ENCODE data around the gene DUSP8. TPM values are rescaled to one million over a fixed set of nuclear protein-coding genes. Genes with fewer than 3 reads are reported as not detected.

Gene DUSP8
- total and polyA plus RNA-seq, 2 experiments from 2014 or later = 0.11 TPM; not detected in 1

DNA sequence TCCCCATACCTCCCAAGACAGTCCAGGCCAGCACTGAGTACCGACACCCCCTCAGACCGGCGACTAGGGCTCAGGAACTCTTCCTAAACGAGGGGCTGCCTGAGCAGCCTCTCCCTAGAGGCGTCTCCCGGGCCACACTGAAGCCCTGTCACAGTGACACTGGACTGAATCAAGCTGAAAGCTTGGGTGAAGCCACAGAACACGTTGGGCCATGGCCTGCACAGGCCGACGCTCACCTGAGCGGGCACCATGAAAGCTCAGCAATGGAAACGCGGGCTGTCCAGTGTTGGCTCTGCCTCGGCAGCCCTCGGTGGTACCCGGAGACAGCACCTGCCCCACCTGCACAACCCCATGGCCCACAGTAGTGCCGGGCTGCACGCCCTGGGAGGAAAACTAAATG is 42.8 kb downstream of the DUSP8 start:
- Histone ChIP-seq H3K27ac (no peak overlapping the region), H3K4me2 (ENCODE audit: unreplicated experiment) (no peak overlapping the region), H4K20me1 (ENCODE audit: insufficient read depth) (peaks cover 22% of the 10 kb centered on the region; the same call in 1 of the 2 replicates), H3K36me3 (ENCODE audit: low read depth) (no peaks in the 10 kb centered on the region), H3K27me3 (replicated peaks; ENCODE audit: insufficient read depth) (no peaks in the 10 kb centered on the region), H3F3A (ENCODE audit: insufficient read depth) (peaks cover 24% of the 10 kb centered on the region), H2AFZ (no peak overlapping the region), H3K9ac (no peak overlapping the region), H3K9me2 (ENCODE audit: insufficient read depth) (no peaks in the 10 kb centered on the region), H3K79me2 (ENCODE audit: insufficient read depth) (peaks cover 81% of the 10 kb centered on the region), H3K4me1 (ENCODE audit: insufficient read depth) (peaks cover 26% of the 10 kb centered on the region), H3K4me3 (no peak overlapping the region), H3K9me3 (ENCODE audit: low read depth) (no peaks in the 10 kb centered on the region)
- TF ChIP-seq EZH2phosphoT487 (IDR thresholded peaks at IDR 0.05; ENCODE audit: insufficient read depth, low read depth) (no peak), EZH2 (IDR thresholded peaks at IDR 0.05; ENCODE audit: insufficient read depth, poor library complexity, severe bottlenecking) (no peak)
- no peak for DNase-seq
- 92 to 94% methylated on average over 17 of the region's 17 CpGs for WGBS, 2 experiments (ENCODE audit: low coverage in 1 of 2, low lambda C conversion rate in 2 of 2, missing lambda C conversion rate in 2 of 2)
- in situ Hi-C loops (cut with MboI) = no loop called here

- no peak overlapping the region for H3K4me2 ChIP-seq (ENCODE audit: unreplicated experiment)
- H3K36me3 ChIP-seq (ENCODE audit: low read depth) = no peaks in the 10 kb centered on the region
- no peaks in the 10 kb centered on the region for H3K27me3 ChIP-seq (replicated peaks; ENCODE audit: insufficient read depth)
- no peak overlapping the region for H2AFZ ChIP-seq
- peaks cover 82% of the 10 kb centered on the region for H3K79me2 ChIP-seq (ENCODE audit: insufficient read depth)
- WGBS, 2 experiments (ENCODE audit: low coverage in 1 of 2, low lambda C conversion rate in 2 of 2, missing lambda C conversion rate in 2 of 2) = 93 to 98% methylated on average over 10 of the region's 10 CpGs
- DNase-seq = no peak
- peaks cover 22% of the 10 kb centered on the region; the same call in 1 of the 2 replicates for H4K20me1 ChIP-seq (ENCODE audit: insufficient read depth)
- H3K4me3 ChIP-seq = no peak overlapping the region
- H3F3A ChIP-seq (ENCODE audit: insufficient read depth) = peaks cover 24% of the 10 kb centered on the region
- peaks cover 26% of the 10 kb centered on the region for H3K4me1 ChIP-seq (ENCODE audit: insufficient read depth)
- no peak overlapping the region for H3K27ac ChIP-seq
- TF ChIP-seq EZH2 (IDR thresholded peaks at IDR 0.05; ENCODE audit: insufficient read depth, poor library complexity, severe bottlenecking) = no peak
- TF ChIP-seq EZH2phosphoT487 (IDR thresholded peaks at IDR 0.05; ENCODE audit: insufficient read depth, low read depth) = no peak
- no peak overlapping the region for H3K9ac ChIP-seq
- no peaks in the 10 kb centered on the region for H3K9me2 ChIP-seq (ENCODE audit: insufficient read depth)
- H3K9me3 ChIP-seq (ENCODE audit: low read depth) = no peaks in the 10 kb centered on the region
- in situ Hi-C loops (cut with MboI) = no loop called here
Observed at GRCh38 chr11:1528710-1529109, 43.4 kb downstream of the DUSP8 start.

DNA sequence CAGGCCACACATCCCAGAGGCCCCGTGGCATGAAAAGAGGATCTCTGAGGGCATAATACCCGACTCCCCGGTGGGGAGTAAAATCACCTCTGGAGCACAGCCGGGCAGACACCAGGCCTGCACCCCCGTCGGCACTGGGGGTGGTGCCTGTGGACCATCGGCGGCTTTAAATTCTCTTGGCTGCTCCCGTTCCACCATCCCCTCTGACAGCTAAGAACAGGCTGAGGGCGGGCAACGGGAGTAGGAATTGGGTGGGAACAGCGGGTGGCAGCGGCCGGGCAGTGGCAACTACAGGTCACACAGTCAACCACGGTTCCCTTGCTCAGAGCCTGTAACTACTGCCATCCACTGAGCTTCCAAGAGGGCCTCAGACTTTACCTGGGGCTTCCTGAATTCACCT is 45.3 kb downstream of the DUSP8 start:
- no peak overlapping the region for H2AFZ ChIP-seq
- in situ Hi-C loops (cut with MboI) = no loop called here
- no peak overlapping the region for H3K27ac ChIP-seq
- H3K4me3 ChIP-seq = no peak overlapping the region
- H3K27me3 ChIP-seq (replicated peaks; ENCODE audit: insufficient read depth) = no peaks in the 10 kb centered on the region
- H3K9ac ChIP-seq = no peak overlapping the region
- H3K4me1 ChIP-seq (ENCODE audit: insufficient read depth) = peaks cover 9% of the 10 kb centered on the region
- H3K36me3 ChIP-seq (ENCODE audit: low read depth) = no peaks in the 10 kb centered on the region
- peaks cover 95% of the 10 kb centered on the region for H3K79me2 ChIP-seq (ENCODE audit: insufficient read depth)
- H3K4me2 ChIP-seq (ENCODE audit: unreplicated experiment) = no peak overlapping the region
- H3F3A ChIP-seq (ENCODE audit: insufficient read depth) = peaks cover 12% of the 10 kb centered on the region
- no peaks in the 10 kb centered on the region for H3K9me3 ChIP-seq (ENCODE audit: low read depth)
- 80 to 84% methylated on average over 15 of the region's 15 CpGs for WGBS, 2 experiments (ENCODE audit: low coverage in 1 of 2, low lambda C conversion rate in 2 of 2, missing lambda C conversion rate in 2 of 2)
- TF ChIP-seq EZH2 (IDR thresholded peaks at IDR 0.05; ENCODE audit: insufficient read depth, poor library complexity, severe bottlenecking) (no peak), EZH2phosphoT487 (IDR thresholded peaks at IDR 0.05; ENCODE audit: insufficient read depth, low read depth) (no peak)
- no peak for DNase-seq
- H3K9me2 ChIP-seq (ENCODE audit: insufficient read depth) = no peaks in the 10 kb centered on the region
- H4K20me1 ChIP-seq (ENCODE audit: insufficient read depth) = peaks cover 22% of the 10 kb centered on the region; the same call in 1 of the 2 replicates

- no peak for TF ChIP-seq EZH2 (IDR thresholded peaks at IDR 0.05; ENCODE audit: insufficient read depth, poor library complexity, severe bottlenecking)
- TF ChIP-seq EZH2phosphoT487 (IDR thresholded peaks at IDR 0.05; ENCODE audit: insufficient read depth, low read depth) = no peak
- H3K79me2 ChIP-seq (ENCODE audit: insufficient read depth) = peaks cover 98% of the 10 kb centered on the region
- H3K9ac ChIP-seq = no peak overlapping the region
- no peaks in the 10 kb centered on the region for H3K36me3 ChIP-seq (ENCODE audit: low read depth)
- no peak overlapping the region for H3K4me3 ChIP-seq
- H3K27me3 ChIP-seq (replicated peaks; ENCODE audit: insufficient read depth) = no peaks in the 10 kb centered on the region
- no peak overlapping the region for H2AFZ ChIP-seq
- H4K20me1 ChIP-seq (ENCODE audit: insufficient read depth) = peaks cover 22% of the 10 kb centered on the region
- DNase-seq = no peak
- no peaks in the 10 kb centered on the region for H3K9me2 ChIP-seq (ENCODE audit: insufficient read depth)
- no peak overlapping the region for H3K27ac ChIP-seq
- in situ Hi-C loops (cut with MboI) = no loop called here
- no peaks in the 10 kb centered on the region for H3F3A ChIP-seq (ENCODE audit: insufficient read depth)
- no peaks in the 10 kb centered on the region for H3K9me3 ChIP-seq (ENCODE audit: low read depth)
- no peaks in the 10 kb centered on the region for H3K4me1 ChIP-seq (ENCODE audit: insufficient read depth)
- 85 to 86% methylated on average over 4 of the region's 4 CpGs for WGBS, 2 experiments (ENCODE audit: low coverage in 1 of 2, low lambda C conversion rate in 2 of 2, missing lambda C conversion rate in 2 of 2)
- no peak overlapping the region for H3K4me2 ChIP-seq (ENCODE audit: unreplicated experiment)
Observed at GRCh38 chr11:1523779-1524178, 48.3 kb downstream of the DUSP8 start.

DNA sequence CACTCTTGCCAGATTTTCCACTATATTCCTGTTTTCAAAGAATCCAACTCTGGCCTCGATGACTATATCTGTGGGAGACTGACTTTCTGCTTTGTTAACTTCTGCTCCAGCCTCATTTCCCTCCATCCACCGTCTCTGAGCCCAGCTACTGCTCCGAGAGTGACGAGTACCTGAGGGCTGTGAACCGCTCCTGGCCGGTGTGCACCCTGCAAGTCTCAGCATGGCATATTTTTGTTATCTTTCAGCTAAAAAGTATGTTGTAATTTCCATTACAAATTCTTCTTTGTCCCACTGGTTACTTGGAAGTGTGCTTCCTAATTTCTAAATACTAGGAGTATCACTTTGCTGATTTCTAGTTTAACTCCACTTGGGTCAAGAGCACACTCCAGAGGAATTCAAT is 49.0 kb downstream of the DUSP8 start:
- H2AFZ ChIP-seq = no peak overlapping the region
- in situ Hi-C loops (cut with MboI) = no loop called here
- 71 to 77% methylated on average over 6 of the region's 6 CpGs for WGBS, 2 experiments (ENCODE audit: low coverage in 1 of 2, low lambda C conversion rate in 2 of 2, missing lambda C conversion rate in 2 of 2)
- H3K79me2 ChIP-seq (ENCODE audit: insufficient read depth) = peaks cover 98% of the 10 kb centered on the region
- H3K4me2 ChIP-seq (ENCODE audit: unreplicated experiment) = no peak overlapping the region
- H3K9me2 ChIP-seq (ENCODE audit: insufficient read depth) = no peaks in the 10 kb centered on the region
- H3F3A ChIP-seq (ENCODE audit: insufficient read depth) = no peaks in the 10 kb centered on the region
- H3K9me3 ChIP-seq (ENCODE audit: low read depth) = no peaks in the 10 kb centered on the region
- H3K27me3 ChIP-seq (replicated peaks; ENCODE audit: insufficient read depth) = no peaks in the 10 kb centered on the region
- H3K36me3 ChIP-seq (ENCODE audit: low read depth) = no peaks in the 10 kb centered on the region
- H3K4me1 ChIP-seq (ENCODE audit: insufficient read depth) = no peaks in the 10 kb centered on the region
- no peak overlapping the region for H3K4me3 ChIP-seq
- H3K27ac ChIP-seq = no peak overlapping the region
- no peak for DNase-seq
- H4K20me1 ChIP-seq (ENCODE audit: insufficient read depth) = peaks cover 19% of the 10 kb centered on the region
- TF ChIP-seq EZH2phosphoT487 (IDR thresholded peaks at IDR 0.05; ENCODE audit: insufficient read depth, low read depth) (no peak), EZH2 (IDR thresholded peaks at IDR 0.05; ENCODE audit: insufficient read depth, poor library complexity, severe bottlenecking) (no peak)
- no peak overlapping the region for H3K9ac ChIP-seq
